HG03571 (cell line): ENCODE results near the gene CMSS1.

Source experiments
- ATAC-seq: cut with Tn5 transposase; IDR thresholded peaks from one replicate; pipeline ENCODE4 v1.9.1; 2021; ENCODE audit not compliant: unreplicated experiment

Gene CMSS1

DNA sequence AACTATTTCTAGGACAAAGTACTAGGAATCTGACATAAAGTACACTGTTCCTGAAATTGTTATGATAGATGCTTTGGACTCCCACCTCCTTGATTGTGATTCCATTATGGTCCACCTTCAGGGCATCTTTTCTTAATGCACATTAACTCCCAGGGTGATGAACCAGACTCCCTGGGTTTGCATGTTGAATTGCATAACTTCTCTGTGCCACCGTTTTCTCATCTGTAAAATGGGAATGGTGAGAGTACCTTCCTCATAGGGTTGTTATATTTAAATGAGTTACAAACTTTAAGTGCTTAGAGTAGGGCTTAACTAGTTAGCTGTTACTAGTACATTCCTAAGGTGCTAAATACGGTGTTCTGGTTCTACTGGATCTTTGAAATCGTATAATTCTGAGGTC, 81.9 kb downstream of the CMSS1 start:
- ATAC-seq, result no peak

GRCh38 chr3:99900248-99900647, 82.6 kb downstream of the CMSS1 start:
- no peak for ATAC-seq

DNA sequence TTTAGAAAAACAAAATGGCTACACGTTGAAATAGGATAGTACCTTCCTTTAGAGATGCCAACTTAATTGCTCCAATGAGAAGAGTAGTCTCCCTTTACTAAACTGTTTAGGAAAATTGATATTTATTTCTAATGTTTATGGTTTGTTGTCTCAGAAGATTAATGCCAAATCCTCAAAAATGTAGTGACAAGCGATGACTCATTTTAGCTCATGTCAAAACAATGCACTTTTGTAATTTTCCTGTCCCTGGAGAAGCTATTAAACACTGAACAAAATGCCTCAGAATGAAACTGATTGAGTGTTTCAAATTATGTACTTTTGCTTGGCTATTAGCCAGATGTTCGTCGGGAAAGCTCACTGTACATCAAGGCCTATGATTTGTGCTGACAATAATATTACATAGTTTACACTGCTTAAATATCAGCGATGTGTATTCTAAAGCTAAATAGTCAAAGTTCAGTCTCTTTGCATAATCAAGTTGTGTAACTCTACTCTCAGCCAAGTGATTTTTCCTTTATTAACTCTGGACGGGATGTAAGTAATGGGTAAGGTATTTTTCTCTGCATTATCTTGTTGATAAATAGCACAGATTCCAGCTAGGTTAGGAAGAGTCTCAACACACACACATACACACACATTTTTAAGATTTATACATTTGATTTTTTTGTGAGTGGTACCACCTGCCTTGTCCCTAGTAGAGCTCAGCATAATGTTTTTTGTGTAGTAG, 83.7 kb downstream of the CMSS1 start:
- no peak for ATAC-seq

DNA sequence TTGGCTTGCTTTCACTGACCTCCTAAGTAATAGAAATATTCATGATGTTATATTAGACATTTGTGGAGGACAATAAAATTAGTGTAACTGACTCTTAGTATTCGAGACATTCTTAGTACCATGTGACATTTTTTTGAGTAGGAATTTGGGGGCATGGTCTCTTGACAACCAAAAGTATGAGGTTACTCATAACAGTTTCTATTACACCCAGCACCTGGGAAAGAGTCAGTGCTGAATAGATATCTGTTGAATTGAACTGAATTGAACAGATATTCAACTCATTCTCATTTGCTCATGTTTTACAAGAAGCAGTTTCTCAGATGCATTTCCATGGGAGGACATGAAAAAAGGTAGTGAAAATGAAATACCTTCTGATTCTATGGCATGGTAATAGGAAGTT, 84.4 kb downstream of the CMSS1 start:
- no peak for ATAC-seq

DNA sequence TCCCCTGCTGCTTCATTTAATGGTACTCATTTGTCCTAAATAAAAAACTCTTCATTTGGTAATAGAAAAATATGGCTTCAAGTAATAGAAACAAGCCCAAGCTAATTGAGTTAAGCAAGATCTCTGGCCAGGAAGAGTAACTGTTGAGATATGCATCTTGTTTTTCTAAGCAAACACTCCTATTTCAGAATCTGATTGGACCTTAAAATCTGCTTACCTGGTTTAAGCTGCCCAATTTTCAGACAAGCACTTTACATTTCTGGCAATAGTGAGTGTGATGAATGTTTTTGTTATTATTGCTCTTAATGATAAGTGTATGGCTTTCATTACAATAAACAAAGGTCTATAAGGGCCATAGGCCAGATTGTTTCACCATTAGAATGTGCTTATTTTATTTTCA, 86.2 kb downstream of the CMSS1 start:
- ATAC-seq, result no peak

DNA sequence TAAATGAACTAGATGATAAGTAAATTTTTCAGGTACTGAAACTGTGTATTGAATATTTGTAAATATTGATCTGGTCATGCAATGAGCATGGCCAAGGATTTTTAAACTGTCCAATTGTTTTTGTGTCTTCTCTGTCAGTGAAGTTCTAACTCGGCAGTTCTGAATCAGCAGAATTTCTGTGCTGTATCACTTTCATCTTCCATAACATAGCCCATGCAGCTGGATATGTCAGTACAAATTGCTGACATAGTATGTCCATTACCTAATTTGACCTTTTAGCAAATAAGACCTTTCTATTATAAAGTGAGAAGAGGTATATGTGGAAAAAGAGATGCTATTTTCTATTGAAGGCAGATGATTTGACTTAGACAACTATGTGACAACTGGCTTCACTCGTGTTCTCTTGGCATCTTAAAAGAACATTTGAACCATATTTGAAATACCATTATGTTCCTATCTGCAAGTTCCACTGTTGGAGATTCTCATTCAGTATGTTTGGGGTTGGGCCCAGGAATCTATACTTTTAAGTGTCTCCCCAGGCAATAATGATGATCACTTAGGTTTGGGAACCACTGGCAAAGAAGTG, 90.4 kb downstream of the CMSS1 start:
- no peak for ATAC-seq

DNA sequence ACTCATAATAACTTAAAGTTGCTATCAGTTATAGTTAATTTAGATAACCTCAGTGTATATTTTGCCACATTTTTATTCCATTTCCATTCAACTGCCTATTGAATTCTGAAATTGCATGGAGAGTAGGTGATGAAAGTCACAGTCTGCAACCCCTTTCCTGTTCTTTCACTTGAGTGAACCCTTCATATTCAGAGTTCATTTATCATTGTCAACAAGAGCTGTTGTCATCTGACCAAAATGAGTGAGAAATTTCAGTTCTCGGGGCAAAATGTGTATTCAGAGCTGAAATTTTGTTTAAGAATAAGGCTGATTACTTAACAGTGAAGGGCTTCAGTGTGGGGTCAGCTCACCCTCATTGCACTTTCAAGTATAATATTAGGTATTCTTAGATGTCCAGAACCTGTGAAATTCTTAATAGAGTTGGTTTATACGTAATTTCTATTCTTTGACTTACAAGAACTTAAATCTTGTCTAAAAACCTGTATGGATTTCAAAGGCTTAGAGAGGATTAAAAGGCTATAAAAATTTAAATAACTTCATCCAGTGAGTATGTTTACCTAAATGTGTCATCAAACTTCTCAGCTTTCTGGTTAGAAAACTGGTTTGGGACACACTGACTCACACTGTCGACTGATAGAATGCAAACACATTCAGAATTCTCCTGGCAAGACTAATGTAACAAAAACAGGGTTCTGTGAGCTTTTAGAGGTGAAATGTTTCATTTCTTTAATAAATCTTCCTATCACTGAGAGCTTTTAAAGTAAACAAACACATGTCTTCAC, 92.2 kb downstream of the CMSS1 start:
- no peak for ATAC-seq

DNA sequence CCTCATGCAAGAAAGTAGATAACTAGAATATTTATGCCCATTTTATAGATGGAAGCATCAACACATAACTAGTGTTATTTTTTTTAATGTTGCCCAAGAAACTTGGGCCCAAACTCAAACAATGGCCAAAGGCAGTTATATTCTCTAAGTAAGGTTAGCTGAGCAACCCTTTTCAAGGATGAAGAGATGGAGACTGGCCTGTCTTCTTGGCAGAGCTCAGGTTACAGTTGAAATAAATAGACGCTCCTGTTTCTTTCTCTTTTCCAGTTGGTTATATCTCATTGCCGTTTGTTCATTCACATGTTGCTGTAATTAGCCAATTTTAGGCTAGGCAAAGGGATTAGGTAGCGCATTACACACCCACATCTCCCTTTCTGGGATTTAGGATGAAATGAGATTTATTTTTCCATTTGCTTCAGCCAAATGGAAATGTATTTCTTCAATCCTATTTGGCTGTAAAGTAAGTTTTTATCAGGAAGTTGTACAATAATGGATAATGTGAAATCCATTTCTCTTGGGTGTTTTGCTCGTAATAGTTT, 93.2 kb downstream of the CMSS1 start:
- no peak for ATAC-seq

- ATAC-seq, result no peak
Observed at GRCh38 chr3:99911433-99911832, 93.8 kb downstream of the CMSS1 start.

DNA sequence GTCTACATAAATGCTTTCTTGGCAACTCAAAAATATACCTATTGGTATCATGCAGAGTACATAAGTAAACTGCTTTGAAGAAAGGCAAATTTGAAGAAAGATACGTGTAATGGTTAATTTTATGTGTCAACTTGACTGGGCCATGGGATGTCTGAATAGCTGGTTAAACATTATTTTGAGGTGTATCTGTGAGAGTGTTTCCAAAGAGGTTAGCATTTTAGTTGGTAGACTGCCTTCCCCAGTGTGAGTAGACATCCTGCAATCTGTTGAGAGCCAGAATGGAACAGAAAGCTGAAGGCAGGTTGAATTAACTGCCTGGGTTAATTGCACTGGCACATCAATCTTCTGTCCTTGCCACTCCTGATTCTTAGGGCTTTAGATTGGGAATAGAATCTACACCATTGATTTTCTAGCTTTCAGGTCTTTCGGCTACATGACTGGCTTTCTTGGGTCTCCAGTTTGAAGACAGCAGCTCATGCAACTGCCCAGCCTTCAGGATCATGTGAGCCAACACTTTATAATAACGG, 98.3 kb downstream of the CMSS1 start:
- ATAC-seq, result no peak

GRCh38 chr3:99918715-99919114, 101.1 kb downstream of the CMSS1 start:
- no peak for ATAC-seq

DNA sequence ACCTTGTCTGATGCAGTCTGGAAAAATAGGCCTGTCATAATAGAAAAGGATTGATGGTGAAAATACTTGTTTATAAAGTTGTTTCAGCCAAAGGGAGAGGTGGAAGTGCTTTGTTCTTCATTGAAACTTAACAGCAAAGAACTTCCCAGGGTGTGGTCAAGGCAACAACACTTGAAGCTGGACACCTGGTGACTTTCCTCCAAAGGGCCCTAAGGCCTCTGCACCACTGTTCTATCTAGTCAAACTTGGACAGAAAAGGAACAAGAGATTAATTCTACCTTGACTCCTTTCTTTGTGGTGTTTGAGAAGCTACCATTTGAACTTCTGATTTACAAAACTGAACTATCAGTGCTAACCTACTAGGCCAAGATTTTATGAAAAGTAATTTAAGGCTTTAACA, 102.0 kb downstream of the CMSS1 start:
- ATAC-seq, result no peak

GRCh38 chr3:99920481-99921376, 103.1 kb downstream of the CMSS1 start:
- no peak for ATAC-seq

DNA sequence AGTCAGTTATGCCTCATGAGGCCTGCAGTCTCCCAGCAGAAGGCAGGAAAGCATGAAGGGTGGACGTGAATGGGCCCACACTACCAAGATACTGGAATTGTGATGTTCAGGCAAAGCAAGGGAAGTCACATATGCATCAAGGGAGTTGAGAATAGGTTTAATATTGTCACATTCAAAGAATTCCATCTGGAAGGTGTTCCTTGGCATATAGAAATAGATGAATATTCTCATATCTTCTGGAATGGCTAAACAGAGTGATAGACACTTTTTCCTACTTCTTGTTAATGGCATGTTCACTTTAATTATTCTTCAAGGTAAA, 103.7 kb downstream of the CMSS1 start:
- no peak for ATAC-seq

GRCh38 chr3:99921986-99922385, 104.3 kb downstream of the CMSS1 start:
- ATAC-seq, result no peak

DNA sequence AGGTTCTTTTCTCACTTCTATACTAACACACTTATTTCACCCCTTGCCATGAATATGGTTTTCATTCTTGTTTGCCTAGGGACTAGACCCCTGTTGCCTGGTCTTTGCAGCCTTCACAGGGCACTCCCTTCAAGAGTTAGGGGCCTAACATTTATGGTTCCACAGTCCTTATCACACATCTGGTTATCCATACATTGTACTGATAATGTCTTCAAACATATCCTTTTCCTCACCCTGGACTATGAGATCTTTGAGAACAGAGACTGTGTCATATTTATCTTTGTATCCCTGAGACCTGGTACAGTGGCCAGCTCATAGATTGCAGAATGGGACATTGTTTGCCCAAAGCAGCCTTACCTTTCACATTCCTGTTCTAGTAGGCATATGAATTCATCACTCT, 106.2 kb downstream of the CMSS1 start:
- no peak for ATAC-seq

DNA sequence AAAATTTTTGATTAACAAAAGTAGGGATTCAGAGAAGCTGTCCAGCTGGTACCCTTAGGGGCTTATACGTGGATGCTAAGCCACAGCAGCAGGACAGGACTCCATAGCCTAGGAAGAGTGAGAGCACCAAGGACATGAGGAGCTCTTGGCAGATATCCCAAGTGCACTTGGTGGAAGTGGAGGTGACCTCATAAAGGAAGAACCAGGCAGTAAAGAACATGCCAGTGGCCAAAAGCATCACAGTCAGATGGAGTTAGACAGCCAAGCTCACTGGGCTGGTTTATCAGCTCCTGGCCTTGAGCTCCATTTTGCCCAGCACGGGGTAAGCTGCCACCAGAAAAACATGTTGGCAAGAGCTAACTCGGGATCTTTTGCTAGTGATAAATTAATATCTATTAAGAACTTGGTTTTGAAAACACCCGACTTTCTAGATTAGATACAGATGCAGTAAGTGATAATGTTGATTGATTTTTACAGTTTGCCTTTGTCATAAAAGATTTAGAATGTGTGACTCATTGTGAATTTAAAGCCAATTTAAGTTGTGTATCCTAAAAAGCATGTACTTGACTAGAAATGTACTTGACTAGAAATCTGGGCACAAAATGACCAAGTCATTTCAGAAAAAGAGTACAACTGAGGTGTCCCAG, 108.0 kb downstream of the CMSS1 start:
- no peak for ATAC-seq

GRCh38 chr3:99927671-99928457, 110.2 kb downstream of the CMSS1 start:
- ATAC-seq, result no peak
